AG04449 (cell line): ENCODE measurements around the gene BCL11A.
A peak's percentile ranks its signal among the peaks of the same experiment; 100 is the strongest.

Experiments used
- CTCF ChIA-PET: fragments of 350-600 bp; formaldehyde crosslinking; extraction: SDS; loops from one replicate; lab custom pipeline; 2021; ENCODE audit warnings: antibody characterized with exemption; lab: Yijun Ruan, JAX
- POLR2A ChIA-PET: fragments of 400-600, 350-600 bp; formaldehyde crosslinking; extraction: SDS; loops from one replicate; lab custom pipeline; 2020; ENCODE audit warnings: antibody characterized with exemption, inconsistent platforms; lab: Yijun Ruan, JAX
- DNase-seq: peaks from one replicate; pipeline ENCODE4 v3.0.0-alpha.2; 2010; ENCODE audit warnings: low read depth, low spot score
- H3K4me3 ChIP-seq: 2 replicates; pipeline ENCODE4 v1.5.1; 2011; ENCODE audit warnings: low read depth, mild to moderate bottlenecking, control low read depth, low read length
- TF ChIP-seq, protein P1 (sequence below): IDR thresholded peaks from one replicate; pipeline ENCODE4 v1.5.1; 2011; ENCODE audit warnings: mild to moderate bottlenecking, moderate library complexity, low read length, control low read depth, inconsistent platforms; ENCODE audit not compliant: insufficient read depth; ENCODE audit errors: missing control alignments

Gene BCL11A

DNA sequence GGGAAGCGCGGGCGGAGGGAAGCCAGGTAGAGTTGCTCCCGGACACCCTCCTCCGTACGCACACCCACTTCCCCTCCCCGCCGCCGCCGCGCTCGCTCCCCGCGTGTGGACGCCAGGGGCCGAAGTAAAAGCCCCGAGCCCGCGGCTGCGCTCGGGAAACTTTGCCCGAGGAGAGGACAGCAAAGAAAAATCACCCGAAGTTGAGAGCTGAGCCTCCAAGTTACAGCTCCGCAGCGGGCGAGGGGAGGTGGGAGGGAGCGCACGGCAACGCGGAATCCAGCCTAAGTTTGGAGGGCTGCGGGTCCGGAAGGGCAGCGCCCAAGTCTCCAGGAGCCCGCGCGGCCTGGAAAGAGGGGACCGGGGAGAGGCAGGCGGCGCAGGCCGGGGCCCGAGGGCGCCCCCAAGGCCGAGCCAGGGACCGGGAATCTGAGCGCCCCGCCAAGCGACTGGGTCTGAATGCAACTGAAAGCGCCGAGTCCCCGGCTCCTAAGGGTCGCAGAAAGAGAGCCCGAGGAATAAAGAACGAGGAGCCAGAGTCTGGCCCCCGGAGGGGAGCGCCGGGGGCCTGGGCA is 706 bp upstream of the BCL11A start:
- ChIA-PET CTCF (interaction anchor here (1.5 kb wide), 1 partner anchor 9 kb away, joined by 6 read pairs; no protein-coding TSS in a partner anchor), POLR2A (interaction anchor here (1.0 to 1.3 kb wide), 2 partner anchors 9 to 46 kb away, joined by 3 read pairs; no protein-coding TSS in a partner anchor)
- TF ChIP-seq, protein P1, sequence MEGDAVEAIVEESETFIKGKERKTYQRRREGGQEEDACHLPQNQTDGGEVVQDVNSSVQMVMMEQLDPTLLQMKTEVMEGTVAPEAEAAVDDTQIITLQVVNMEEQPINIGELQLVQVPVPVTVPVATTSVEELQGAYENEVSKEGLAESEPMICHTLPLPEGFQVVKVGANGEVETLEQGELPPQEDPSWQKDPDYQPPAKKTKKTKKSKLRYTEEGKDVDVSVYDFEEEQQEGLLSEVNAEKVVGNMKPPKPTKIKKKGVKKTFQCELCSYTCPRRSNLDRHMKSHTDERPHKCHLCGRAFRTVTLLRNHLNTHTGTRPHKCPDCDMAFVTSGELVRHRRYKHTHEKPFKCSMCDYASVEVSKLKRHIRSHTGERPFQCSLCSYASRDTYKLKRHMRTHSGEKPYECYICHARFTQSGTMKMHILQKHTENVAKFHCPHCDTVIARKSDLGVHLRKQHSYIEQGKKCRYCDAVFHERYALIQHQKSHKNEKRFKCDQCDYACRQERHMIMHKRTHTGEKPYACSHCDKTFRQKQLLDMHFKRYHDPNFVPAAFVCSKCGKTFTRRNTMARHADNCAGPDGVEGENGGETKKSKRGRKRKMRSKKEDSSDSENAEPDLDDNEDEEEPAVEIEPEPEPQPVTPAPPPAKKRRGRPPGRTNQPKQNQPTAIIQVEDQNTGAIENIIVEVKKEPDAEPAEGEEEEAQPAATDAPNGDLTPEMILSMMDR: peak; percentile 15
- DNase-seq: no peak
- peak overlapping the region; percentile 75 for H3K4me3 ChIP-seq

DNA sequence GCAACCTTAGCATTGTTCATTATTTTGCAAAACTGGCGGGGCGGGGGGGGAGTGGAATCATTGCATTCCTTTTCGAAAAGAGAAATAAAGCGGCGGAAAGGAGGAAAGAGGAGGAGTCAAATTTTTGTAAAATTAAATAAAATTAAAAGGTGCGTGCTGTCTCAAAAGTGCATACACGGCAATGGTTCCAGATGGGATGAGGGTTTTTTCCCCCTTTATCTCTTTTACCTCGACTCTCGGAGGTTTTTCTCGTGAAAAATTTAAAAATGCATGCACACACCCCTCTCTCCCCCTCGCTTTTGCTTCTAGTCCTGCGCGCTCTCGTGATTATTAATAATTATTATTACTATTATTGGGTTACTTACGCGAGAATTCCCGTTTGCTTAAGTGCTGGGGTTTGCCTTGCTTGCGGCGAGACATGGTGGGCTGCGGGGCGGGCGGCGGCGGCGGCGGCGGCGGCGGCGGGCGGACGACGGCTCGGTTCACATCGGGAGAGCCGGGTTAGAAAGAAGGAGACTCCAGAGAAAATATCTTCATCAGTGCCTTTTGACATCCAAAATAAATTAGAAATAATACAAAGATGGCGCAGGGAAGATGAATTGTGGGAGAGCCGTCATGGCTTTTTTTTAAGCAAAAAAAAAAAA is 481 bp downstream of the BCL11A start:
- peak overlapping the region; percentile 75 for H3K4me3 ChIP-seq
- TF ChIP-seq, protein P1: no peak
- POLR2A ChIA-PET: interaction anchor here (0.6 to 1.3 kb wide), 4 partner anchors 11 to 45 kb away, joined by 3 to 4 read pairs (median 3); no protein-coding TSS in a partner anchor
- no peak for DNase-seq
- CTCF ChIA-PET: interaction anchor here (1.5 kb wide), 1 partner anchor 10 kb away, joined by 6 read pairs; no protein-coding TSS in a partner anchor

DNA sequence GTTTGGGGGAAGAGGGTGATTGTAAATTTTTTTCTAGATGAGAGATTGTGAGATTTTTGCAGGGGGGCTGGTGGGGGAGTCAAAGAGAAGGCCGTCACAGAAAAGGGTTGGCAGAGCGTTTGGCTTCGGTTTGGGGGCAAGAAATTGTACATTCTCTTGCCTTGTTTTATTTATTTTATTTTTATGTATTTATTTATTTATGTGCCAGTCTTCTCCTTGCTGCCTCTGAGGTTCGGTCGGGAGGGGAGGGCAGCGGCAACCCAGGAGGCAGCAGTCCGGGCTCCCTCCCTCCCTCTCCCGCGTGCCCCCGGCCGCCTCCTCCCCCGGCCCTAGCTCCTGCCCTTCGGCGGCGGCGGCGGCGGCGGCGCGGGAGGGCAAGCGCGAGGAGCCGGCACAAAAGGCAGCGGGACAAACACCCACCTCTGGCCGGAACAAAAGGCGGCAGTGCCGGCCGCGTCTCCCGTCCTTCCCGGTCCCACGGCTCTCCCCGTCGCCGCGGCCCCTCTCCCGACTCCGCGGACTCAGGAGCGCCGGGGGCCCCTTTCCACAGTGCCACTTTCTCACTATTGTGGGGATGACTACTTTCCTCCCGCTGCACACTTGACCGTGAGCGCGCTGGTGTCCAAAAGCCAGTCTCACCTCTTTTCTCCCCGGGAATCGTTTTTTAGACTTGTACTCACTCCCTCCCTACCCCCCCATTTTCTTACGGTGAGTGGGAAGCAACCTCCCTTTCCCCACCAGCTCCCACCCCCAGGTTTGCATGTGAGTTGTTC is 1.2 kb downstream of the BCL11A start:
- POLR2A ChIA-PET: no interaction called here
- H3K4me3 ChIP-seq: peak overlapping the region; percentile 75
- no peak for DNase-seq
- TF ChIP-seq, protein P1: no peak
- CTCF ChIA-PET: interaction anchor here (0.7 to 1.5 kb wide), 2 partner anchors 10 to 11 kb away, joined by 3 to 6 read pairs; no protein-coding TSS in a partner anchor

DNA sequence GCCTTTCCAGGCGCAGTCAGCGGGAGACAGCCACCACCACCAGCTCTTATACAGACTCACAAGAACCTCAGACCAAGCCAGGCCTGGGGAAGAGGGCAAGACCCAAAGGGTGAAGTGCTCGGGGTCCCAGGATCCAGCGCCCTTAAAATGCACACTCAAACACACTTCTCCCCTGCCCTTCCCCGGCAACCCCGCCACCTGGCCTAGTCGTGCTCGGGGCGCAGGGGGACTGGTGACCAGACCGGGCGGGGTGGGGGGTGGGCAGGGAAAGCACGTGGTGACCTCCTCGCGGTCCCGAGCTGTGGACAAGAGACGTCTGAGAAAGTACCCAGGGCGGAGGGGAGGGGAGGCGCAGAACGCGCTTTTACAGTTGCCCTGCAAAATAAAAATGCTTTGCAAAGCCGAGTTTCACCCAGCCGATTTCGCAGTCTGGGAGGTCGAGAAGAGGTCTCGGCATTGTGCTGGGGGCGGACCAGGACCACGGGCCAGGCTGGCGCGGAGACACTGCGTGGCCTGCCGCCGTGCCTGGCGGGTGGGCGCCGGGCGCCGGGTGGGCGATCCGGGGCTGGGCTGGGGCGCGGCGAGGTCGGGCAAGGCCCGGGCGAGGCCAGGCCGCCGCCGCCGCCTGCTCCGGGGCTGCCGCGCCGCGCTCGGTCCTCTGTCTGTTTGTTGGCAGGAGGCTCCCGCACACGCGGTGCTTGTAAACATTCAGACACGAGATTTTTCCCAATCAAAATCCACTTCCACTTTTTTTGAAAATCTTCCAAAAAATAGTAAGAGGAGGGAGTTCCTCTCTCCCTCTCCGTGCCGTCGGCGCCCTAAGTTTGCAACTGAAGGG is 2.0 kb downstream of the BCL11A start:
- TF ChIP-seq, protein P1: no peak

DNA sequence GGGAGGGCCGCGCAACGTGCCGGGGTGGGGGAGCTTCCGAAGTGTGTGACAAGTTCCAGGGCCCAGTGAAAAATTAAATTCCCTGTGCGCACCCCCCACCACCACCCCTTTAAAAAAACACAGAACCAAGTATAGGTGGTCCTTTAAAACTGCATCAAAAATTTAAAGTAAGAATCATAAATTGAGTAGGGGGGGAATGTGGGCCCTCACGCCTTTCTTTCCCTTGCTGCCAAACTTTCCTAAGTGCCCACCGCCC is 2.5 kb downstream of the BCL11A start:
- no peak for DNase-seq
- CTCF ChIA-PET: interaction anchor here (1.0 to 2.7 kb wide), 10 partner anchors 34 to 1788 kb away, joined by 3 to 18 read pairs (median 4); no protein-coding TSS in a partner anchor
- H3K4me3 ChIP-seq: peak overlapping the region; percentile 75
- POLR2A ChIA-PET: no interaction called here
- TF ChIP-seq, protein P1: no peak

More for the DNA sequence above, 2.0 kb downstream of the BCL11A start:
- peak overlapping the region; percentile 75 for H3K4me3 ChIP-seq
- no peak for DNase-seq
- ChIA-PET CTCF (interaction anchor here (0.7 to 2.7 kb wide), 6 partner anchors 11 to 1526 kb away, joined by 3 to 18 read pairs (median 4); no protein-coding TSS in a partner anchor), POLR2A (no interaction called here)
